NCI-H2227 (cell line): ENCODE measurements around the gene SLAMF1.
"Not testable (repeated sequence)": the region's sequence is repeated elsewhere in the genome, so short reads cannot be mapped to it uniquely, and the experiment has no call there.

Source experiments
- DNase-seq: peaks from one replicate; lab custom pipeline; 2025; ENCODE audit not compliant: unreplicated experiment; lab: John Stamatoyannopoulos, UW

SLAMF1 gene

DNA sequence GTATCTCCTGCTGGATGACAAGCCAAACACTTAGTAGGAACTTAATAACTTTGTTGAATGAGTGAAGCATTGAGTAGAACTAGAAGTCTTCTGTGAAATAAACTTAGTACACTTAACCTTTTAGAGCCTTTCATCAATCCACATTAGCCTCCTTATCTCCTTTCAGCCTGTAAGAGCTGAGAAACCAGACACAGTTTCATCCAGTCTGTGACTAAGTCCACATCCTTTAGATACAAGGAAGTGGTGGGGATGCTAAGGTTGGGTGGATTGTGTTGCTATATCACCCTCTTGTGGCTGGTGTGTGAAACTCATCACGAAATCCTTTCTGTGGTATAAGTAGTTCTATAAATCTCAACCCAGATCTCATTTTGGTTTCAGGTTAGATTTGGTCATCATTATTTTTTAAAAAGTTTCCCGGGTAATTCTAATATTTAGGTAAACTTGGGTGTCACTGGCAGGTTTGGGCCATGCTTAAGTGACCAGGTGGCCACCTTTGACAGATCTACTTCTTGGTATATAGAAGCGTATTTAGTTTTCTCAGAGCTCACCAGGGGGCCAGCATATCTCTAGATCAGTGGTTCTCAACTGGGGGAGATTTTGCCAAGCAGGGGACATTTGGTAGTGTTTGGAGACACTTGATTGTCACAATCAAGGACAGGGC lies 39.7 kb downstream of the SLAMF1 start:
- DNase-seq = peak; percentile 53

DNA sequence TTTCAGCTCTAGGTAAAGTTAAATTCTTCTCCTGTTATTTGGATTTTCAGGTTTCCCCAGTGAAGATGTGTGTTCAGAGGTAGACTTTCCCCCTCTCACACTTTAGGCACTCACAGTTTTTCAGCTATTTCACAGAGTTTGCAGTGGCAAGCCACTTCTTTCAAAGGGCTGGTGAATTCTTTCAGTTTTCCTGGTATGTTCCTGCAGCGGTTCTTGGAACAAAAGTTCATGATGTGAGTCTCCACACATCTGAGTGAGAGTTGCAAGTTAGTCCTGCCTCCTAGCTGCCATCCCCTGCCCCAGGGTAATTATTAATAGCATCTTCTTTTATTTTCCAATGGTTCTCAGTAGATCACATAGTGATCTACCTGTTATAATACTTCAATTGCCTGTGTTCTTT lies 40.2 kb downstream of the SLAMF1 start:
- DNase-seq = no peak

GRCh38 chr1:160605792-160606479 lies 40.9 kb downstream of the SLAMF1 start:
- DNase-seq = no peak

- DNase-seq = no peak
Measured at GRCh38 chr1:160605205-160605604, 41.6 kb downstream of the SLAMF1 start.

- no peak for DNase-seq
Measured at GRCh38 chr1:160597705-160598104, 49.1 kb downstream of the SLAMF1 start.

DNA sequence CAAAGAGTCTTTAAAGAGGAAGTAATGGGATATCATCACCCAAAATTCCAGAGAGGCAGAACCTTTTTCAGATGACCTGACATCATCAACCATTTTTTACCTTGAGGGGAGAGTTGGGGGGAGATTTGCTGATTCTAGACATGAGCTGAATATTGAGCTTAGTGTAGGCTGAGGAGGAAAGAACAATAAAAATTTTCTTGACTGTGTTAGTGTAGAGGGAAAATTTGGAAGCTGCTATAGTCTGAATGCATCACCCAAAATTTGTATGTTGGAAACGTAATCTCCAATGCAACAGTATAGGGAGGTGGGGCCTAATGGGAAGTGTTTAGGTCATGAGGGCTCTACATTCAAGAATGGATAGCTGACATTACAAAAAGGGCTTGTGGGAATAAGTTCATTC lies 49.8 kb downstream of the SLAMF1 start:
- no peak for DNase-seq

DNA sequence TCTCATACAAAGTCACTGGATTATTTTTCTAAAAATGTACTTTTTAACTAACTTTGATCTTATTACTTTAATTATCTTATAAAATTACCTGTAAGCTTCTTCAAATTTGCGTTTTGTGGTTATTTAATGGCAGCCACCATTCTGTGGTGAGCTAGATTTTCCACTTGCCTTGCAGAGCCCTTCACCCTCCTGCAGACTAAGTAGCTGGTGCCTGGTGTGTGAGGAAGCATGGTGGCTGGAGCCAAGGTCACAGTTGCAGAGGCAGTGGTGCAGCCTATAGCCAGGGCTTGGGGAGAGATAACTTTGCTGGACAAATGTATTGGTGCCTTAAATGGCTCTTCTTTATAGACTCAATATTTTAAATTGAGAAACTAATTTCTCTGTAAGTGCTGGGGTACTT lies 56.4 kb downstream of the SLAMF1 start:
- DNase-seq = no peak

DNA sequence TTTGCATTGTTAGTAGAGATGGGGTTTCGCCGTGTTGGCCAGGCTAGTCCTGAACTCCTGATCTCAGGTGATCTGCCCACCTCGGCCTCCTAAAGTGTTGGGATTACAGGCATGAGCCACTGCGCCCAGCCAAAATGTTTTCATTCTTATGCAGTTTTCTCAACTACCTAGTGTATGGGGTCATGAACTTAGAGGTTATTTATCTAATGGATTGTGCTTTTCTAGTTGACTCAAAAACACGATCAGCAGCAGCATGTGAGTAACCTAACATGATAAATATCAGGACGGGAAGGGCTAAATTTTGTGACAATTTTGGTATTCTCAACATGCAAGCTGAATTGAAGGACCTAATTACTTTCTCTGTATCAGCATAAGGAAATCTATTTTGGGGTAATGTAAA lies 58.4 kb downstream of the SLAMF1 start:
- DNase-seq = no peak

- DNase-seq = no peak
Measured at GRCh38 chr1:160584784-160585183, 62.1 kb downstream of the SLAMF1 start.

GRCh38 chr1:160582976-160583375 lies 63.9 kb downstream of the SLAMF1 start:
- not testable (repeated sequence) for DNase-seq

- DNase-seq = no peak
Measured at GRCh38 chr1:160581961-160582360, 64.9 kb downstream of the SLAMF1 start.

GRCh38 chr1:160580221-160580812 lies 66.5 kb downstream of the SLAMF1 start:
- no peak for DNase-seq

GRCh38 chr1:160579216-160579701 lies 67.6 kb downstream of the SLAMF1 start, which contains the start of gene CD84:
CD84 (minus strand) TSS chr1:160579496; CDS start chr1:160579437, 59 bp downstream.
- DNase-seq = no peak

DNA sequence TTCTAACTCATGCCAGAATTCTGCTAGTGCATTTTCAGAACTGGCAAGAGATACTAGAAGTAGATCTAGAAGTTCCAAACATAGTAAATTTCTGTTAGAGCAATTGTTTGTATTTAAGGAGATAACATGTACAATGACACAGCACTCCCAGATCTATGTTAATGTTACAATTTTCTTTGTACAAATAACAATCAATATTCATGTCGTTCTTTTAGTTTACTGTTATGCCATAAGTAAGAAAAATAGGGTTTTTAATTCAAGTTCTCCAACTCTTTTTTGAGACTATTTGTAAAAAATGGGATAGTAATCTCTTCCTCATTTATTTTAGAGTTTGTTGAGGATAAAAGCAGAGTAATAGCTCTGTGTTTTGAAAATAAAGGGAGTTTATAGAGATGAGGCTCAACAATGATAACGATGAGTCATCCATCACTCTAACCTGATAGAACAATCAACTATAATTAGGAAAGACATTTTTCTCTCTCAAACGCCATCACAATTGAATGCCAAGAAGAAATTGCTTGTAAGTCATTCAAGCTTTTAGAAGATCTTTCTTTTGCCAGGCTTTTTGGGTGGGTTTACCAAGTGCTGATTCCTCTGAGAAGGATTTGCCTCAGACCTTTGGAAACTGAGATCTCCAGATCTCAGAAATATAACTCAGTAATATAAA lies 68.2 kb downstream of the SLAMF1 start:
- DNase-seq = no peak

DNA sequence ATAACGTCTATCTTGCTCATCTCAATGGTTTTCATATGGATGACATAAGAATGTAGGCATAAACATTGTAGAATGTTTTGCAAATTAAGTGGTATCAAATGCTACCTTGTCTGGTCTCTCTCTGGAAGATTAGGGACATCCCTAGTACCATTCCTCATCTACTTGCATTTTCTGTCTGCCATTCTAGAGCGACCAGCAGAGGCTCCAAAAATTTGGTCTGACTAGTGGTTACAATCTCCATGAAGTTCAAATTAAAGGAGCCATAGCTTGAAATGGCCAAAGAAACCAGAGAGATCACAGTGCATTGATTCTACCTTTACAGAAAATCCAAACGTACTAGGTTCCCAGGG lies 68.7 kb downstream of the SLAMF1 start:
- DNase-seq = no peak

DNA sequence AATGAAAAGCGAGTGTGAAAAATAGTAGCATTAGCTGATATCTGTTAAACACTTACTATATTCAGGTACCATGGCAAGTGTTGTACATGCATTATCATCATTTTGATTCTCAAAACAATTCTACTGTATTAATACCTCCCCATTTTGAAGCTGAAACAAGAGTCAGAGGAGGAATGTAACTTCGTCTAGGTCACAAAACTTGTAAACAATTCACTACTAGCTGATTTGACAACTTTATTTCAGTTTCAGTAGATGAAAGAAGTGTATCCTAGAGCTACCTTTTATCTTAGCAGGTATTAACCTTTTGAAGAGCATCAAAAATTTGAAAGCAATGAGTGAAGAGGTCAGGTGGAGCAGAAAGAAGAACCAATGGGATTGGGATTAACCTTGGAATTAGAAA lies 69.2 kb downstream of the SLAMF1 start:
- no peak for DNase-seq

- DNase-seq = no peak
Measured at GRCh38 chr1:160576884-160577283, 70.0 kb downstream of the SLAMF1 start.

- DNase-seq = no peak
Measured at GRCh38 chr1:160576390-160576789, 70.5 kb downstream of the SLAMF1 start.

- DNase-seq = no peak
Measured at GRCh38 chr1:160575112-160575664, 71.7 kb downstream of the SLAMF1 start.

DNA sequence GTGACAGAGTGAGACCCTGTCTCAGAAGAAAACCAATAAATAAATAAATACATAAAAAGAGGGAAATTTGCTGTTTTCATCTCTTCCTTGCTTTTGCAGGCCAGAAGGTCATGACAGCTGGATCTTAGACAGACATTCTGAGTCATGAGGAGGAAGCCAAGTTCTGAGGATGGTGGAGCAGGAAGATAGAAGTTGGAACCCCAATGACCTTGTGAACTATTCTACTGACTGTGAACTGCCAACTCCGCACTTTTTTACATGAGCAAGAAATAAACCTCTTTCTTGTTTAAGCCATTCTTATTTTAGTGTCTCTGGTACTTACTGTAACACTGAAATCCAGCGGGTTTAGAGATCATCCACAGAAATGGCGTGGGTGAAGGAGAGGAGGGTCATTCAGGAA lies 76.0 kb downstream of the SLAMF1 start:
- no peak for DNase-seq

DNA sequence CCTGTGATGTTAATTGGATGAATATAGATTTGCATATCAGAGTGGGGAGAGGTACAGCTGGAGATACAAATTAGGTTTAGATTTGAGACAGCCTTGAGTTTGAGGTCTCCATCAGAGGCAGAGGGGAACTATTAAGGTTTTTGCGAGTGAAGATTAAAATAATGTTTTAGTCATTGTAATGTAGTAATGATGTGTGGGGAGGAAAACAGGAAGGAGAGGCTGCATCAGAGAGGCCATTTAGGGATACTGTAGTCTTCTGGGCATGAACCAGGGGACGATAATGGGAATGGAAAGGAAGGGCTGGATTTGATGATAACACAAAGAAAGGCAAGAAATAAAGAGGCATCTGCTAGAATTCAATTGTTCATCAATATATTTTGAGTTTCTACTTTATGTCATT lies 77.0 kb downstream of the SLAMF1 start:
- DNase-seq = no peak
